Upper lobe of right lung (tissue), 1 donor: ENCODE data around the gene SFMBT2. TPM values are rescaled to one million over a fixed set of nuclear protein-coding genes. Genes with fewer than 3 reads are reported as not detected.

ENCODE experiments used
- ATAC-seq: fragments of 200-7000 bp; cut with Tn5 transposase; one replicate; pipeline ENCODE4 v1.9.1; 2020; ENCODE audit warnings: mild to moderate bottlenecking, moderate library complexity
- DNase-seq: peaks from one replicate; pipeline ENCODE4 v3.0.0-alpha.2; 2020
- H3K27ac ChIP-seq: fragments of 200-600 bp; one replicate; pipeline ENCODE4 v1.8.0; 2022
- H3K27me3 ChIP-seq: fragments of 200-600 bp; one replicate; pipeline ENCODE4 v1.8.0; 2022; ENCODE audit warnings: mild to moderate bottlenecking
- H3K36me3 ChIP-seq: fragments of 200-600 bp; one replicate; pipeline ENCODE4 v1.8.0; 2022
- H3K4me1 ChIP-seq: fragments of 200-600 bp; one replicate; pipeline ENCODE4 v1.8.0; 2022
- H3K4me3 ChIP-seq: fragments of 200-600 bp; one replicate; pipeline ENCODE4 v1.8.0; 2022; ENCODE audit warnings: mild to moderate bottlenecking
- H3K9me3 ChIP-seq: fragments of 200-600 bp; one replicate; pipeline ENCODE4 v1.8.0; 2022
- CTCF ChIP-seq: fragments of 200-600 bp; IDR thresholded peaks from one replicate; pipeline ENCODE4 v1.8.0; 2022; ENCODE audit warnings: antibody characterized with exemption
- intact Hi-C: fragments of 100-400 bp; cut with DNase I; formaldehyde crosslinking; loops from one replicate; pipeline ENCODE4 v1.11.0; 2022
- total RNA-seq: library from RNA; stranded (reverse); fragmentation: NEBNext Ultra II Directional; extraction: Animal tissue kit (Norgen Biotek cat#: 25700); gene quantifications from one replicate; pipeline ENCODE4 v1.2.1, GENCODE V29; 2021
- donor health status: DM: no; HTN: yes; CAD: no; lungs with severe emphysema.

The SFMBT2 gene
- total RNA-seq, 1 donor from 2014 or later, result 16.1 TPM

GRCh38 chr10:7255517-7255916 is 155.3 kb downstream of the SFMBT2 start:
- intact Hi-C loops, result no loop called here
- Histone ChIP-seq H3K9me3 (no peaks in the 10 kb centered on the region), H3K4me1 (peaks cover 11% of the 10 kb centered on the region), H3K4me3 (no peak overlapping the region), H3K36me3 (no peaks in the 10 kb centered on the region), H3K27me3 (no peaks in the 10 kb centered on the region), H3K27ac (no peak overlapping the region)
- DNase-seq (no peak), ATAC-seq (peak; percentile 27)
- no peak for TF ChIP-seq CTCF

GRCh38 chr10:7251696-7252465 is 159.0 kb downstream of the SFMBT2 start:
- intact Hi-C loops, result no loop called here

GRCh38 chr10:7250236-7250635 is 160.6 kb downstream of the SFMBT2 start:
- peaks cover 9% of the 10 kb centered on the region for H3K36me3 ChIP-seq
- TF ChIP-seq CTCF, result no peak
- DNase-seq, result no peak
- H3K4me3 ChIP-seq, result no peak overlapping the region
- intact Hi-C loops, result no loop called here
- no peak for ATAC-seq
- no peaks in the 10 kb centered on the region for H3K4me1 ChIP-seq
- H3K27ac ChIP-seq, result no peak overlapping the region
- no peaks in the 10 kb centered on the region for H3K9me3 ChIP-seq
- H3K27me3 ChIP-seq, result no peaks in the 10 kb centered on the region

More at GRCh38 chr10:7251696-7252465, 159.0 kb downstream of the SFMBT2 start:
- H3K27me3 ChIP-seq, result no peaks in the 10 kb centered on the region
- H3K9me3 ChIP-seq, result no peaks in the 10 kb centered on the region
- no peaks in the 10 kb centered on the region for H3K4me1 ChIP-seq
- no peak for DNase-seq
- peaks cover 9% of the 10 kb centered on the region for H3K36me3 ChIP-seq
- no peak for TF ChIP-seq CTCF
- no peak overlapping the region for H3K4me3 ChIP-seq
- ATAC-seq, result peak; percentile 52
- H3K27ac ChIP-seq, result no peak overlapping the region

- H3K27ac ChIP-seq, result no peak overlapping the region
- H3K27me3 ChIP-seq, result no peaks in the 10 kb centered on the region
- H3K36me3 ChIP-seq, result peaks cover 9% of the 10 kb centered on the region
- intact Hi-C loops, result no loop called here
- H3K4me1 ChIP-seq, result peaks cover 11% of the 10 kb centered on the region
- no peak for ATAC-seq
- H3K9me3 ChIP-seq, result no peaks in the 10 kb centered on the region
- no peak for DNase-seq
- no peak for TF ChIP-seq CTCF
- no peak overlapping the region for H3K4me3 ChIP-seq
These were observed 162.2 kb downstream of the SFMBT2 start for GRCh38 chr10:7248585-7249164.

GRCh38 chr10:7248148-7248547 is 162.7 kb downstream of the SFMBT2 start:
- Histone ChIP-seq H3K36me3 (peaks cover 12% of the 10 kb centered on the region), H3K4me1 (peaks cover 11% of the 10 kb centered on the region), H3K4me3 (no peak overlapping the region), H3K27me3 (no peaks in the 10 kb centered on the region), H3K9me3 (no peaks in the 10 kb centered on the region), H3K27ac (no peak overlapping the region)
- no peak for ATAC-seq
- intact Hi-C loops, result no loop called here
- no peak for DNase-seq
- TF ChIP-seq CTCF, result no peak
